Activated CD4-positive, alpha-beta T cell treated with anti-CD3 and anti-CD28 coated beads, Interleukin-2, amount 10 ng/mL, durations not matched to agents 24 days and 14 days (primary cell): ENCODE data around the gene LDLRAD4. TPM values are rescaled to one million over a fixed set of nuclear protein-coding genes. Genes with fewer than 3 reads are reported as not detected.

Experiments
- DNase-seq: peaks from one replicate; pipeline ENCODE4 v3.0.0; 2022
- H3K27ac Mint-ChIP-seq: one replicate; pipeline ENCODE4 v1.8.0; 2022; ENCODE audit warnings: mild to moderate bottlenecking, mixed read lengths
- H3K27me3 Mint-ChIP-seq: one replicate; pipeline ENCODE4 v1.8.0; 2022; ENCODE audit warnings: mixed read lengths
- H3K36me3 Mint-ChIP-seq: one replicate; pipeline ENCODE4 v1.8.0; 2022; ENCODE audit warnings: low read depth, mild to moderate bottlenecking, mixed read lengths
- H3K4me1 Mint-ChIP-seq: one replicate; pipeline ENCODE4 v1.8.0; 2021; ENCODE audit warnings: mixed read lengths
- H3K4me3 Mint-ChIP-seq: one replicate; pipeline ENCODE4 v1.8.0; 2022; ENCODE audit warnings: mild to moderate bottlenecking, moderate library complexity, mixed read lengths
- H3K9me3 Mint-ChIP-seq: one replicate; pipeline ENCODE4 v1.8.0; 2021; ENCODE audit warnings: mixed read lengths
- intact Hi-C: fragments of 100-400 bp; cut with micrococcal nuclease; formaldehyde crosslinking; loops from one replicate; pipeline ENCODE4 v1.15.1; 2023
- total RNA-seq: library from RNA; stranded (reverse); gene quantifications from 2 replicates; pipeline ENCODE4 v1.2.3, GENCODE V29; 2022

Gene LDLRAD4
- total RNA-seq, 1 donor from 2014 or later: 36.5 TPM

DNA sequence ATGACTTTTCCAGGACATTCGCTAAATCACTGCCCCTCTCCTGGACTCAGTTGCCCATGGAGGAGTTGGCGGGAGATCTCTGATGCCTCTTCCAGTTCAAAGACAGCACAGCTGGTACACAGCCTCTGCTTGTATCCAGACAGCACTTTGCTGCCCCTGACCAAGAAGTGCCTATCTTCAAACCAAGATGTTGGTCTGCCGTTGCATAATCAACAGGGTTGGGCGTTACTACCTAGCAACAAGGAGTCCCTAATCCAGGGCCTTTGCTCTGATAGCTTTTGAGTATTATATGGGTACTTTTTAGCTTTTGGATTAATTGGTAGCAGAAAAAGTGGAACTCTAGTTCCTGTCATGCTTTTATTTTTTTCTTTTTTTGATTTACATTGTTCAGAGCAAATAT is 341.2 kb downstream of the LDLRAD4 start:
- H3K36me3 Mint-ChIP-seq: peaks cover 5% of the 10 kb centered on the region
- H3K4me1 Mint-ChIP-seq: peaks cover 39% of the 10 kb centered on the region
- intact Hi-C loops: loop anchor here (5.0 kb wide), 1 partner anchor 243 kb away; no protein-coding TSS in a partner anchor
- no peak overlapping the region for H3K4me3 Mint-ChIP-seq
- no peaks in the 10 kb centered on the region for H3K27me3 Mint-ChIP-seq
- H3K27ac Mint-ChIP-seq: no peak overlapping the region
- H3K9me3 Mint-ChIP-seq: peaks cover 5% of the 10 kb centered on the region
- no peak for DNase-seq

DNA sequence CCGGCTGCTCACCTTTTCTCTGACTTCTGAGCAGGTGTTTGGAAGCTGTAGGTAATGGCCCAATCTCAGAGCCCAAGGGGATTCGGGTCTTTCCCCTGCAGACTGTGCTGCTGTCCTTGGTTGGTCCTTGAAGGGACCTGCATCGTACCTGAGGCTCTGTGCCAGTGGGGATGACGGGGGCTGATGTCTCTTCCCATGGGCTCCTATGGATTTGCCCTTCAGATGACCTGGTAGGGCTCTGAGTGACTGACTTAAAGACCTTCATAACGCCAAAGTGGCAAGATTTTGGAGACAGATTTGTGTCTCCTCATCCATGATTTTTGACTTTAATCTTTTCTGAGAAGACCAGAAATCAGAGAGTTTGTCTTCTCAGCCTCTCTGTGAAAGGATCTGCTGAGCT is 341.7 kb downstream of the LDLRAD4 start:
- peaks cover 41% of the 10 kb centered on the region for H3K4me1 Mint-ChIP-seq
- H3K36me3 Mint-ChIP-seq: peaks cover 5% of the 10 kb centered on the region
- no peak for DNase-seq
- intact Hi-C loops: no loop called here
- H3K9me3 Mint-ChIP-seq: peaks cover 5% of the 10 kb centered on the region
- H3K27ac Mint-ChIP-seq: no peak overlapping the region
- H3K4me3 Mint-ChIP-seq: no peak overlapping the region
- H3K27me3 Mint-ChIP-seq: no peaks in the 10 kb centered on the region

DNA sequence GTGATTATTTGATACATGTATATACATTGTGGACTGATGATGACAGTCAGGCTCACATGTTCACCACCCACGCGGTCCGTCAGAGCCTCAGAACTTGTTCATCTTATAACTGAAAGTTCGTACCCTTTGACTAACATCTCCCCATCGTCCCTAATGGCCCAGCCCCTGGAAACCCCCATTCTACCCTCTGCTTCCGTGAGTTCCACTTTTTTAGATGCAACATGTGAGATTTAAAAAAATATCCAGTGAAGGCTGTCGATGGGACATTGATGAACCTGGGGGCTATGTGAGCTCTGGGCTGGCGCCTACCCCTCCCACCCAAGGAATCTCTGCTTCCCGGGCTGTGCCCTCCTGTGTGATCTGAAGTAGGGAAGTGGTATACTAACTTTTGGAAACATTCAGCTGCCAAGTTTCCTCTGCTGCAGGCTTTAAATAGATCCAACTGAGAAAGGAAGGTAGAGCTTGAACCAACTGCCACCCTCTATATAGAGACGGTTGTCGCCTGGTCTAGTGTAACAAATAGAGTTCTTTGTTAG is 344.0 kb downstream of the LDLRAD4 start:
- H3K27me3 Mint-ChIP-seq: no peaks in the 10 kb centered on the region
- peaks cover 52% of the 10 kb centered on the region for H3K4me1 Mint-ChIP-seq
- peaks cover 5% of the 10 kb centered on the region for H3K9me3 Mint-ChIP-seq
- intact Hi-C loops: loop anchor here (1.0 to 2.0 kb wide), 7 partner anchors 9 to 185 kb away; partner anchors contain the start of genes FAM210A and RNMT
- peak overlapping the region; percentile 99 for H3K27ac Mint-ChIP-seq
- peaks cover 5% of the 10 kb centered on the region for H3K36me3 Mint-ChIP-seq
- DNase-seq: peak; percentile 86
- H3K4me3 Mint-ChIP-seq: peak overlapping the region; percentile 78

DNA sequence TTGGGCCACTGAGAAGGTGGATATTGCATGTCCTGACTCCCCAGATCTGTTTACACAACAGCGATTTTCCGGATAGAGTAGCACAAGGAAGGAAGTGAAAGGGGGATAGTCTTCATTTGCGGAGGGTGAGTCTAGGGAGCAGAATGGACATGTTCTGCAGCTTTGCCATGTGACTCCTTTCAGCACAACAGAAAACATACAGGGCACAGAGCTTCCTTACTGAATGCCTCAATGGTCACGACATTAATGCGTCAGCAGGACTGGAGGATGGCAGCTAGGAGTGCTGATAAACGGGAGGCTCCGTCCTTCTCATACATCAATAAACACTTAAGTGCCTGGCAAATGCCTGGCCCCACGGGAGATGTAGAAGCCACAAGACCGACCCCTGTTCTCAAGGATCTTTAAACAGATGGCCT is 344.8 kb downstream of the LDLRAD4 start:
- H3K27me3 Mint-ChIP-seq: no peaks in the 10 kb centered on the region
- no peak for DNase-seq
- H3K27ac Mint-ChIP-seq: peak overlapping the region; percentile 99
- H3K4me3 Mint-ChIP-seq: peak overlapping the region; percentile 65
- H3K36me3 Mint-ChIP-seq: peaks cover 5% of the 10 kb centered on the region
- H3K4me1 Mint-ChIP-seq: peaks cover 54% of the 10 kb centered on the region
- intact Hi-C loops: loop anchor here (2.0 kb wide), 1 partner anchor 163 kb away; the partner anchor contains the start of genes FAM210A and RNMT
- H3K9me3 Mint-ChIP-seq: peaks cover 5% of the 10 kb centered on the region

DNA sequence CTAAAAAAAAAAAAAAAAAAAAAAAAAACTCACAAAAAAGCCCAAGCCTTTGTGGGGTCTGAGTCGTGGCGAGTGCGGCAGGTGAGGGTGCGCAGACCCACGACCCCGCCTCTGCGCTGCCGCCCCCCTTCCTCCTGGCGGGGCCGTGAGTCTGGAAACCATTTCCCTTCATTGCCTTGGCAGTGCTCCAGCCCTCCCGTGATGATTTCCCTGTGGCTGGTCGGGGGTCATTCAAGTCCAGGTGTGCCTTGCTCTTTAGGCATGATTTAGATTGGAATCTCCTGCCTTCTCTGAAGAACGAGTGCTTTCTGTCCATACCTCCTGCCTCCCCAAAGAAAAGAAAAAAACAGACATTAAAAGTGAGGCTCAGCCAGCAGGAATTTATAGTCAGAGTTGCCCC is 346.0 kb downstream of the LDLRAD4 start:
- Mint-ChIP-seq H3K27me3 (no peaks in the 10 kb centered on the region), H3K36me3 (peaks cover 6% of the 10 kb centered on the region), H3K4me1 (peaks cover 61% of the 10 kb centered on the region), H3K9me3 (peaks cover 5% of the 10 kb centered on the region), H3K4me3 (peak overlapping the region; percentile 8), H3K27ac (peak overlapping the region; percentile 70)
- intact Hi-C loops: no loop called here
- no peak for DNase-seq

DNA sequence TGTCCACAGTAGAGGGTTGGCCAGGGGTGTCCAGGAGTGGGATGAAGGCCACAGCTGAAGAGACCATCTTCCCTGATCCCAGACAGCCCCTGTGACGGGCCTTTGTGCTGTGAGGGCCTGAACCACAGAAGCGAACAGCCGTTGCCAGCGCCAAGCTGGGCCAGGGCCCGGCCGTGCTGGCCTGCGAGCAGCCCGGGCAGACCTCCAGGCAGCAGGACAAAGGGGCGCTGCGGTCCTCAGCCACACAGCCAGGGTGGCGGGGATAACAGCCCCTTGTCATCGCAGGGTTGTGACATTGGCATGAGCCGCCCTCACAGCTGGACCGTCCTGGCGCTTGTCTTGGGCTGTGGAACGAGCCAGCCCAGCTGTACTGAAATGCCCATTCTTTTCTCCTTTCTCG is 346.7 kb downstream of the LDLRAD4 start:
- Mint-ChIP-seq H3K27ac (no peak overlapping the region), H3K27me3 (no peaks in the 10 kb centered on the region), H3K4me1 (peaks cover 65% of the 10 kb centered on the region), H3K4me3 (no peak overlapping the region), H3K36me3 (peaks cover 6% of the 10 kb centered on the region), H3K9me3 (peaks cover 5% of the 10 kb centered on the region)
- DNase-seq: no peak
- intact Hi-C loops: no loop called here

DNA sequence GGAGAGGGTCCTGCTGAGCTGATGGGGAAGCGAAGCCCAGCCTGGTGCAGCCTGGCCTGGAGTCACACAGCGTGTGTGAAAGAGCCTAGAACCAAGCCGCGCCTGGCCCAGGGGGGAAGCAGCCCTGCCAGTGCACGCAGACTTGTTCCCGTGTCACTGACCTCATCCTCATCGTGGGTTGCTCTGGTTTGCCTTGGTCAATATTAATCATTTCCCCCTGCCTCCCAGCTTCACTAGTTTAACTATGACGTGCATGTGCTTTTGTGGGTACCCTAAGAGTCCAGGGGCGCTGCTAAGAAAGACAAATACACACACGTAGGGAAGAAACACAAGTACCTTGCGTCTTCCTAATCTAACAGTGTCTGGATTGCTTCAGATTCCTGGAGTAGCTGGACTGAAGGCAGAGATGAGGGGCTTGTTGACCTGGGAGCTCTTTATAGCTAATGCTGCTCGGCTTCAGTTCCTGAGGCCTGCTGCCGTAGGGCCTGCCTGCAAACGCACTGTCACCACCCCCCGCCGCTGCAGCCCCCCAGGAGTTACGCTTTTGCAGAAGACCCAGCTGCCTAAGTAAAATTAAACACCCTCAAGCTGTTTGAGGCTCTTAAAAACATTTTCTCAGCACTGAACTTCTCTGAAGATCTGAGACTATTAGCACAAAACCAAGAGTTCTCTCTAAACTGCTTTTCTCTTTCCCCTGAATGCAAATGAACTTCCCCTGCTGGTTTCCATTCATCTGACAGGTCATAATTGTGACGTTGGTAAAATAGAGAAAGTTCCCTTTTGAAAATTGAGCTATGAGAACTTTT is 348.6 kb downstream of the LDLRAD4 start:
- H3K27ac Mint-ChIP-seq: peak overlapping the region; percentile 89
- H3K27me3 Mint-ChIP-seq: no peaks in the 10 kb centered on the region
- peak overlapping the region; percentile 69 for H3K4me3 Mint-ChIP-seq
- H3K9me3 Mint-ChIP-seq: peaks cover 5% of the 10 kb centered on the region
- peaks cover 6% of the 10 kb centered on the region for H3K36me3 Mint-ChIP-seq
- intact Hi-C loops: loop anchor here (1.0 to 2.0 kb wide), 3 partner anchors 45 to 300 kb away; no protein-coding TSS in a partner anchor
- peak; percentile 65 for DNase-seq
- peaks cover 64% of the 10 kb centered on the region for H3K4me1 Mint-ChIP-seq

DNA sequence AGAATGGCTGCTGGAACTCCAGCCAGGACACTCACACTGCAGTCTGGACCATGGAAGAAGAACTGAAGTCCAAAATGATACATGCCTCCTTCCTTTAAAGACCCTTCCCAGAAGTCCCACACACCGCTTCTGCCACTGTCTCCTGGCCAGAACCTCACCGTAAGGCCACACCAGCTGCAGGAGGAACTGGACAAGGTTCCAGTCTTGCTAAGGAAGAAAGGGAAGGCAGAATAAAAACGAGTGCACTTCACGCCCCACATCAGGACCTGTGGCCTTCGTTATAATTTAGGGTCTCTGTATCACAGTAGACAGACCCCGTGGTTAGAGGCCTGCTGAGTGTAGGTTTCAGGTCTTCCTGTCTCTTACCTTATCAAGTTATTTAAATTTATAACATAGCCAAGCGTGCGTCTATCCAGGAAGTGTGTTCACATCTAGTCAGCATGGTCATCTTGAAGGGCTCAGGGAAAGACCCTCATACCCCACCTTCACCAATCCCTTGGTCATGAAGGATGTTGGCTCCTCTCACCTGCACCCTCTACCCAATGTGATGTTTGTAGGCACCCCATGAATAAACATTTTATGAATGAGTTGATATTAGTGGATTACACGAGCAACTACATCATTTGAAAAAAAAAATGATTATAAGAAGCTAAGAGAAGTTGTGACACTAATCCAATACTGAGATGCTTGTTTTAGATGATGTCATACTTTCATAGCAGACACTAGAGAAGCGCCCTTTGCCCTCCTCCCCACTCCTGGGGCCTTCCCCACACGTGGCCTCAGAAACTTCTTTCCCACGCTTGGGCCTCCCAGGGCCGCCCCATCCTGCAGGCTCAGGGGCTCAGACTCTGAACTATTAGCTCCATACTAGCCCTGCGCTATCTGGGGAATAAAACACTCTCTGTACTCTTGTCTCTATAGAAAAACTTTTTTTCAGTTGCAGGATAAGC is 350.2 kb downstream of the LDLRAD4 start:
- peak; percentile 72 for DNase-seq
- Mint-ChIP-seq H3K36me3 (peaks cover 2% of the 10 kb centered on the region), H3K9me3 (no peaks in the 10 kb centered on the region), H3K4me3 (peak overlapping the region; percentile 70), H3K4me1 (peaks cover 52% of the 10 kb centered on the region), H3K27me3 (no peaks in the 10 kb centered on the region), H3K27ac (peak overlapping the region; percentile 89)
- intact Hi-C loops: loop anchor here (1.0 kb wide), 1 partner anchor 9 kb away; no protein-coding TSS in a partner anchor

DNA sequence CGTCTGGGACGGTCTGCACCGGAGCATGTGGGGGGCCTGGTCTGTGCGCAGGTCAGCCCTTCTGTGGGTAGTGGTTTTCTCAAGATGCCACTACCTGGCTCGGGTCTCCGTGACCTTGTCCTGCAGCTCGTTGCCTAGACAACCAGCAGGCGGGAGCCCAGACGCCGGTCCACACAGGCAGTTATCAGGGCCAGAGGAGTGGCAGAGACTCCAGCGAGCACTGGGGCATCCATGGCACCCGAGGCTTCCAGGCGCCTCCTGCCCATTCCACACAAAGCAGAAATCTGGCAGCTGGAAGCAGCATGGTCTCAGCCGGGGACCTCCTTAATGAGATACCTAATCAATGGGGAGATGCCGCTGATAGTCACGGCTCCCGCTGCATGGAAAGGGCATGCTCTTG is 351.7 kb downstream of the LDLRAD4 start:
- H3K4me3 Mint-ChIP-seq: no peak overlapping the region
- H3K27me3 Mint-ChIP-seq: no peaks in the 10 kb centered on the region
- intact Hi-C loops: loop anchor here (2.0 kb wide), 1 partner anchor 17 kb away; no protein-coding TSS in a partner anchor
- H3K4me1 Mint-ChIP-seq: peaks cover 53% of the 10 kb centered on the region
- H3K36me3 Mint-ChIP-seq: peaks cover 5% of the 10 kb centered on the region
- peak overlapping the region; percentile 11 for H3K27ac Mint-ChIP-seq
- no peaks in the 10 kb centered on the region for H3K9me3 Mint-ChIP-seq
- no peak for DNase-seq

DNA sequence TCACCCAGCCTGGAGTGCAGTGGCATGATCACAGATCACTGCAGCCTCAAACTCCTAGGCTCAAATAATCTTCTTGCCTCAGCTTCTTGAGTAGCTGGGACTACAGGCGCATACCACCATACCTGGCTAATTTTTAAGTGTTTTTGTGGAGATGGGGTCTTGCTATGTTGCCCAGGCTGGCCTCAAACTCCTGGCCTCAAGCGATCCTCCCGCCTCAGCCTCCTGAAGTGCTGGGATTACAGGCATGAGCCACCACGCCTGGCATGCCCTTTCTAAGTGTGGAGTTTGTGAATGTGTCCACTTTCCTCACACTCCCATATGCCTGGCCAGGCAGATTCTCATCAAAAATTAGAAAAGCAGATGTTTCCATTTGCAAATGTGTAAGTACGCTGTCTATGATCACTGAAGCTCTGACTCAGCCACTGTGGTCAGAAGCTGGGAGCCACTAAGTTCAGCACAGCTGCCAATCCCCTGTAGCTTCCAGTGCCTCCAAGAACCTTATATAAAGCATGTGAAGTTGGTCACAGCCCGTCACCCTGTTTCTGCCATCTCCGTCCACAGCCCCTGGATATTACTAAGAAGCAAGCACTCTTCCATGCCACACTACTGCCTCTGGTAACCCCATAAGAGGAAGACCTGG is 352.4 kb downstream of the LDLRAD4 start:
- intact Hi-C loops: loop anchor here (1.0 to 2.0 kb wide), 2 partner anchors 9 to 16 kb away; no protein-coding TSS in a partner anchor
- peak overlapping the region; percentile 0 for H3K4me3 Mint-ChIP-seq
- no peak for DNase-seq
- H3K36me3 Mint-ChIP-seq: peaks cover 9% of the 10 kb centered on the region
- H3K4me1 Mint-ChIP-seq: peaks cover 56% of the 10 kb centered on the region
- no peaks in the 10 kb centered on the region for H3K9me3 Mint-ChIP-seq
- no peaks in the 10 kb centered on the region for H3K27me3 Mint-ChIP-seq
- peak overlapping the region; percentile 73 for H3K27ac Mint-ChIP-seq

DNA sequence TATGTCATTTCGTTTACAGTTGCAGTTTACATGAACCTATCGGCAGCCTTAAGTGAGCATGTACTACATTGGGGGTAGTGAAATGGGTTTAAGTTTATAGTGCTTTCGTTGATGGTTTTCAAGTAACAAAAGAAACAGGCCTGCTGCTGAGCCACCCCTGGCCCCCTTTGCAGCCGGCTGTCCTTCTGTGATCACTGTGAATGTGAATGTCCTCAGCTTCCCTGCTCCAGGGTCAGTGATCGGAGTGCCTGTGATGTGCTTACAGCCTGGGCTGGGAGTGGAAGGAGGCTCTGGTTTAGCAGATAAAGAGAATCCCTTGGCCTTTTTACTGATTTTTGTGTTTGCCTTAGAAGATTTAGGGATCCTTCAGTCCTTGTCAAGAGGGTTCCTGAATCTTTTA is 353.6 kb downstream of the LDLRAD4 start:
- no peak for DNase-seq
- intact Hi-C loops: no loop called here
- no peaks in the 10 kb centered on the region for H3K27me3 Mint-ChIP-seq
- peaks cover 13% of the 10 kb centered on the region for H3K36me3 Mint-ChIP-seq
- H3K9me3 Mint-ChIP-seq: no peaks in the 10 kb centered on the region
- no peak overlapping the region for H3K27ac Mint-ChIP-seq
- peaks cover 57% of the 10 kb centered on the region for H3K4me1 Mint-ChIP-seq
- H3K4me3 Mint-ChIP-seq: no peak overlapping the region

DNA sequence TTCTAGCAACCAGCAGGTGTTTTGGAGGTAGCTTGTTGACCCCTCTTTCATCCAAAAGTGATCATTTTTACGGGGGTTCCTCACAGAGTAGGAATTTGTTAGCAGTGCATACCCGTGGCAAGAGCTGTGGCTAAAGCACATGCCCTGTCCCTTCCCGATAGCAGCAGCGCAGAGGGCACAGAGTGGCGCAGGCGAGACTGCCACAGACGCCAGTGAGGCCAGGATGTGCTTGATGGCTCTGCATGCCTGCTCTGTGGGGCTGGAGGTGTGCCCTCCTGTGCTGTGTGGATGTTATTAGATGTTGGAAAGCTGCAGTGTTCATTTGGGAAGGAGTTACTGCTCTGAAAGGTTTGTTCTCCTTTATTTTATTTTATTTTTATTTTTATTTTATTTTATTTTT is 354.2 kb downstream of the LDLRAD4 start:
- Mint-ChIP-seq H3K9me3 (no peaks in the 10 kb centered on the region), H3K36me3 (peaks cover 13% of the 10 kb centered on the region), H3K27ac (peak overlapping the region; percentile 39), H3K27me3 (no peaks in the 10 kb centered on the region), H3K4me3 (no peak overlapping the region), H3K4me1 (peaks cover 57% of the 10 kb centered on the region)
- no peak for DNase-seq
- intact Hi-C loops: no loop called here

DNA sequence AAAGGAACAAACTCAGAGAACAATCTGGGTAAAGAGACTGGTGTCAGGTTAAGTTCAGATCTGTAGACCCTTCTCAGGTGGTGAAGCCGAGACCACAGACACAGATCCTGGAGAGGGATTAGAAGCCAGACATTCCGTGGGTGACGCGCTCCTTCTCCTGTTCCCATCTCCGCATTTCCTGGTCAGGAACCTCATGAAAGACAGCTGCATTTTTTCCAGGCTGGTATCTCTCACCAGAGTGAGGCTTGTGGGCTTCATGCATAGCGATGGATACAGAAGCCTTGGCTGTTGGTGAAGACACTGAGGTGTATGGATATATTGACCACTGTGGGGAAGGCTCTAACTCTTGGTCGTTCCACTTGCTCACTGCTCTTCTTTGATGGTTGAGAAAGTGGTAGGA is 355.2 kb downstream of the LDLRAD4 start:
- Mint-ChIP-seq H3K4me1 (peaks cover 55% of the 10 kb centered on the region), H3K27ac (no peak overlapping the region), H3K36me3 (peaks cover 12% of the 10 kb centered on the region), H3K4me3 (no peak overlapping the region), H3K27me3 (no peaks in the 10 kb centered on the region), H3K9me3 (no peaks in the 10 kb centered on the region)
- no peak for DNase-seq
- intact Hi-C loops: no loop called here
